Measurements from ENCODE around the gene NEU2. TPM values are rescaled to one million over a fixed set of nuclear protein-coding genes. Genes with fewer than 3 reads are reported as not detected.

NEU2 gene
- total RNA-seq, 1 experiment from 2014 or later = not detected

DNA sequence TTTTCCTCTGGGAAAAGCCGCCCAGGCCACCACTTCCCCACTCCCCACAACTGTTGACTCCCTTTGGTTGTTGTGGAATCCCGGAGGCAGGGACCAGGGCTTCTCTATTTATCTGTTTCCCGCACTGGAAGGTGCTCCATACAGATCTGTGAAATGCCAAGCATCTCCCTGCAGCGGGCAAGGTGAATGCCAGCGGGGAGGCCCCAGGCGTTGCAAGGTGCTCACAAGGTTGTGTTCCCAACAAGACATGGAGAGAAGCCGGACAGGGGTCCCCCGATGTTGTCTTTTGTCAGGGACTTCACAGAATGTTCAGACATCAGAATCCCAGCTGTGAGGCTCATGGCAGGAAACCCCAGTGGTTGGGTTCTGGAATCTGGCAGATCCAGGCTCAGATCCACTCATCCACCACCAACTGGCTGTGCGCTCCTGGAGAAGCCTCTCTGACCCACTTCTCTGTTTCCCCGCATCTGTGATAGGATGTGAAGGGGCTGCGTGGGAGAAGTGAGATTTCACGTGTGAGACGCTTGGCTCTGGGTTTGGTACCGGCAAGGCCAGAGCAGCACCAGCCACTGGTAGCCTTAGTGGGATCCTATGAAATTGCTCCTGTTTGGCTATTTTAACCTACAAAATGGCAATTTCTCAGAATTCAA, 8.6 kb upstream of the NEU2 start:
- Histone ChIP-seq H3K27ac (ENCODE audit: low read depth, low read length, poor library complexity, severe bottlenecking) (no peak overlapping the region), H3K4me3 (ENCODE audit: low read depth, low read length, poor library complexity, severe bottlenecking) (no peak overlapping the region), H3K27me3 (replicated peaks; ENCODE audit: insufficient read depth, low read depth, low read length, poor library complexity) (no peaks in the 10 kb centered on the region), H3K36me3 (ENCODE audit: insufficient read depth, low read length, poor library complexity, severe bottlenecking) (no peaks in the 10 kb centered on the region), H3K9me3 (ENCODE audit: low read depth, low read length, poor library complexity, severe bottlenecking) (no peaks in the 10 kb centered on the region), H3K4me1 (ENCODE audit: insufficient read depth, low read length, poor library complexity, severe bottlenecking) (no peaks in the 10 kb centered on the region)
- DNase-seq (ENCODE audit: low spot score) = no peak
- intact Hi-C loops (cut with micrococcal nuclease; ENCODE audit: unreplicated experiment) = loop anchor here (10.0 kb wide), 1 partner anchor 419 kb away; no protein-coding TSS in a partner anchor
- no peak for TF ChIP-seq EZH2 (IDR thresholded peaks at IDR 0.05; ENCODE audit: borderline replicate concordance, low read depth, low read length, poor library complexity, severe bottlenecking)
- TF ChIP-seq, protein P1, sequence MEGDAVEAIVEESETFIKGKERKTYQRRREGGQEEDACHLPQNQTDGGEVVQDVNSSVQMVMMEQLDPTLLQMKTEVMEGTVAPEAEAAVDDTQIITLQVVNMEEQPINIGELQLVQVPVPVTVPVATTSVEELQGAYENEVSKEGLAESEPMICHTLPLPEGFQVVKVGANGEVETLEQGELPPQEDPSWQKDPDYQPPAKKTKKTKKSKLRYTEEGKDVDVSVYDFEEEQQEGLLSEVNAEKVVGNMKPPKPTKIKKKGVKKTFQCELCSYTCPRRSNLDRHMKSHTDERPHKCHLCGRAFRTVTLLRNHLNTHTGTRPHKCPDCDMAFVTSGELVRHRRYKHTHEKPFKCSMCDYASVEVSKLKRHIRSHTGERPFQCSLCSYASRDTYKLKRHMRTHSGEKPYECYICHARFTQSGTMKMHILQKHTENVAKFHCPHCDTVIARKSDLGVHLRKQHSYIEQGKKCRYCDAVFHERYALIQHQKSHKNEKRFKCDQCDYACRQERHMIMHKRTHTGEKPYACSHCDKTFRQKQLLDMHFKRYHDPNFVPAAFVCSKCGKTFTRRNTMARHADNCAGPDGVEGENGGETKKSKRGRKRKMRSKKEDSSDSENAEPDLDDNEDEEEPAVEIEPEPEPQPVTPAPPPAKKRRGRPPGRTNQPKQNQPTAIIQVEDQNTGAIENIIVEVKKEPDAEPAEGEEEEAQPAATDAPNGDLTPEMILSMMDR (conservative IDR thresholded peaks at IDR 0.05; ENCODE audit: low read depth, low read length) = no peak
- ChIA-PET POLR2A (ENCODE audit: low non-redundant PET) (no interaction called here), CTCF (no interaction called here)
- BruUV-seq (replicated peaks) = no TSS peak

DNA sequence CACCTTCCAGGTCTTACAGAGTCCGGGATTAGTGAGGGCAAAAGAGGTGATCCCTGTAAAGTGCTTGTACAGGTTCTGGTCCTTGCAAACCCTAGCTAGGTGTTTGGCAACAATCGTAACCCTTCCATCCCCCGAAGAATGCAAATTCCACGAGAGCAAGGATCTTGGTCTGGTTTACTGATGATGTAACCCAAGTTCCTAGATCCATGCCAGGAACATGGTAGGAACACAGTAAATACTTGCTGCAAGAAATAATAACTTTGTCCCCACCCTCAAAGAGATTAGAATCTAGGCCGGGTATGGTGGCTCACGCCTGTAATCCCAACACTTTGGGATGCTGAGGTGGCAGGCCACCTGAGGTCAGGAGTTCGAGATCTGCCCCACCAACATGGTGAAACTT, 6.8 kb upstream of the NEU2 start:
- ChIA-PET POLR2A (ENCODE audit: low non-redundant PET) (no interaction called here), CTCF (no interaction called here)
- Histone ChIP-seq H3K27me3 (replicated peaks; ENCODE audit: insufficient read depth, low read depth, low read length, poor library complexity) (no peaks in the 10 kb centered on the region), H3K4me3 (ENCODE audit: low read depth, low read length, poor library complexity, severe bottlenecking) (no peak overlapping the region), H3K4me1 (ENCODE audit: insufficient read depth, low read length, poor library complexity, severe bottlenecking) (no peaks in the 10 kb centered on the region), H3K27ac (ENCODE audit: low read depth, low read length, poor library complexity, severe bottlenecking) (no peak overlapping the region), H3K9me3 (ENCODE audit: low read depth, low read length, poor library complexity, severe bottlenecking) (no peaks in the 10 kb centered on the region), H3K36me3 (ENCODE audit: insufficient read depth, low read length, poor library complexity, severe bottlenecking) (no peaks in the 10 kb centered on the region)
- DNase-seq (ENCODE audit: low spot score) = no peak
- intact Hi-C loops (cut with micrococcal nuclease; ENCODE audit: unreplicated experiment) = loop anchor here (10.0 kb wide), 1 partner anchor 421 kb away; no protein-coding TSS in a partner anchor
- BruUV-seq (replicated peaks) = no TSS peak
- TF ChIP-seq EZH2 (IDR thresholded peaks at IDR 0.05; ENCODE audit: borderline replicate concordance, low read depth, low read length, poor library complexity, severe bottlenecking) = no peak
- TF ChIP-seq, protein P1 (conservative IDR thresholded peaks at IDR 0.05; ENCODE audit: low read depth, low read length) = no peak

DNA sequence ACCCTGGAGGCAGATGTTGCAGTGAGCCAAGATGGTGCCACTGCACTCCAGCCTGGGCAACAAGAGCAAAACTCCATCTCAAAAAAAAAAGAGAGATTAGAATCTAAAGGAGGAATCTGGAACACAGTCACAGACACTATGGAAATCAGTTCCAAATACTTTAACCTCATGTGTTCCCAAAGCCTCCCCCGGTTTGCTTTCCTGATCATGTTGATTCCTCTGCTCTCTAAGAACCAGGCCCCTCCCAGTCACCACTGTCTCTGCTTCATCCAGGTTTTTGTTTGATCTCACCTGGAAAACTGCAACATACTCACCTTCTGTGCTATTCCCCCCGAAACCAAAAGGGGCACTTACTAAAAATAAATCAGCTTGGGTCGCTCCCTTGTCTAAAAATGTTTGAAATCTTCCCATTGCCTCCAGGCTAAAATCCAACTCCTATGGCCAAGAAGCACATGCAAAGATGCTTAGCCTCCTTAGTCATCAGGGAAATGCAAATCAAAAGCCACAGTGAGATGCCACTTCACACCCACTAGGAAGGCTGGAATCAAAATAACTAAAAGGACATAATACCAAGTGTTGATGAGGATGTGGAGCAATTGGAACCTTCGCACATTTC, 6.2 kb upstream of the NEU2 start:
- no peak overlapping the region for H3K27ac ChIP-seq (ENCODE audit: low read depth, low read length, poor library complexity, severe bottlenecking)
- no peaks in the 10 kb centered on the region for H3K27me3 ChIP-seq (replicated peaks; ENCODE audit: insufficient read depth, low read depth, low read length, poor library complexity)
- TF ChIP-seq, protein P1 (conservative IDR thresholded peaks at IDR 0.05; ENCODE audit: low read depth, low read length) = no peak
- no peak for TF ChIP-seq EZH2 (IDR thresholded peaks at IDR 0.05; ENCODE audit: borderline replicate concordance, low read depth, low read length, poor library complexity, severe bottlenecking)
- POLR2A ChIA-PET (ENCODE audit: low non-redundant PET) = no interaction called here
- intact Hi-C loops (cut with micrococcal nuclease; ENCODE audit: unreplicated experiment) = loop anchor here (10.0 kb wide), 1 partner anchor 422 kb away; no protein-coding TSS in a partner anchor
- H3K9me3 ChIP-seq (ENCODE audit: low read depth, low read length, poor library complexity, severe bottlenecking) = no peaks in the 10 kb centered on the region
- no peaks in the 10 kb centered on the region for H3K4me1 ChIP-seq (ENCODE audit: insufficient read depth, low read length, poor library complexity, severe bottlenecking)
- BruUV-seq (replicated peaks) = no TSS peak
- no peak for DNase-seq (ENCODE audit: low spot score)
- H3K4me3 ChIP-seq (ENCODE audit: low read depth, low read length, poor library complexity, severe bottlenecking) = no peak overlapping the region
- CTCF ChIA-PET = no interaction called here
- H3K36me3 ChIP-seq (ENCODE audit: insufficient read depth, low read length, poor library complexity, severe bottlenecking) = no peaks in the 10 kb centered on the region
